Stomach (tissue), 4 donors: ENCODE data around the gene CAMK2G.

Experiments
- CTCF ChIP-seq, 7 experiments: fragments of 450-650 bp in 4 of 7; fragments of 200-600 bp in 3 of 7; sonication (generic) in 3 of 7; IDR thresholded peaks; one replicate each; pipeline ENCODE4 v1.5.1; 2016 to 2019; ENCODE audit warnings: antibody characterized with exemption in 7 of 7, control low read depth in 2 of 7, mild to moderate bottlenecking in 1 of 7
- POLR2A ChIP-seq, 4 donors: fragments of 450-650 bp; IDR thresholded peaks; one replicate each; pipeline ENCODE4 v1.6.1; 2016; ENCODE audit warnings: antibody characterized with exemption in 4 of 4, control low read depth in 2 of 4, mild to moderate bottlenecking in 1 of 4, moderate library complexity in 1 of 4

GRCh38 chr10:73897693-73898092, 23.3 kb upstream of the CAMK2G start:
- TF ChIP-seq CTCF (IDR thresholded peaks at IDR 0.05): no peak
- TF ChIP-seq POLR2A (IDR thresholded peaks at IDR 0.05): no peak
